H9 (cell line): Measurements from ENCODE around the gene PLXNB3. TPM values are rescaled to one million over a fixed set of nuclear protein-coding genes. Genes with fewer than 3 reads are reported as not detected.

ENCODE experiments used
- DNase-seq: peaks from one replicate; pipeline ENCODE4 v3.0.0-alpha.2; 2017
- H2AFZ ChIP-seq: one replicate; pipeline ENCODE4 v1.6.1; 2013; ENCODE audit warnings: mild to moderate bottlenecking, low read length, control low read depth, moderate library complexity
- H2AK5ac ChIP-seq: 2 replicates; pipeline ENCODE4 v1.6.1; 2013; ENCODE audit warnings: low read length, control low read depth, mixed read lengths; ENCODE audit not compliant: insufficient read length
- H2BK120ac ChIP-seq: one replicate; pipeline ENCODE4 v1.6.1; 2013; ENCODE audit warnings: low read depth, mild to moderate bottlenecking, low read length, control low read depth, inconsistent platforms; ENCODE audit not compliant: poor library complexity, severe bottlenecking
- H2BK12ac ChIP-seq: 2 replicates; pipeline ENCODE4 v1.6.1; 2013; ENCODE audit warnings: low read length, control low read depth, mixed read lengths, low read depth; ENCODE audit not compliant: insufficient read length
- H2BK15ac ChIP-seq: 2 replicates; pipeline ENCODE4 v1.6.1; 2013; ENCODE audit warnings: low read depth, low read length, control low read depth
- H2BK20ac ChIP-seq: one replicate; pipeline ENCODE4 v1.6.1; 2013; ENCODE audit warnings: low read depth, mild to moderate bottlenecking, low read length, control low read depth, inconsistent platforms; ENCODE audit not compliant: poor library complexity, severe bottlenecking
- H2BK5ac ChIP-seq: 2 replicates; pipeline ENCODE4 v1.6.1; 2013; ENCODE audit warnings: low read length, control low read depth, mixed read lengths; ENCODE audit not compliant: insufficient read length
- H3K14ac ChIP-seq: 2 replicates; pipeline ENCODE4 v1.6.1; 2013; ENCODE audit warnings: low read length, control low read depth; ENCODE audit not compliant: insufficient read depth
- H3K18ac ChIP-seq: 2 replicates; pipeline ENCODE4 v1.6.1; 2013; ENCODE audit warnings: low read depth, mild to moderate bottlenecking, mixed read lengths, low read length, control low read depth; ENCODE audit not compliant: insufficient read length
- H3K23ac ChIP-seq: 2 replicates; pipeline ENCODE4 v1.6.1; 2013; ENCODE audit warnings: low read length, control low read depth, mixed read lengths, low read depth; ENCODE audit not compliant: insufficient read length
- H3K23me2 ChIP-seq: 2 replicates; pipeline ENCODE4 v1.6.1; 2013; ENCODE audit warnings: low read depth, mild to moderate bottlenecking, mixed read lengths, low read length, control low read depth; ENCODE audit not compliant: insufficient read length, poor library complexity, severe bottlenecking
- H3K27ac ChIP-seq: 2 replicates; pipeline ENCODE4 v1.5.1; 2013; ENCODE audit warnings: low read length, control low read depth, mixed read lengths, low read depth; ENCODE audit not compliant: insufficient read length
- H3K27me3 ChIP-seq: 2 replicates; pipeline ENCODE4 v1.6.1; 2013; ENCODE audit warnings: low read length, control low read depth, inconsistent platforms; ENCODE audit not compliant: insufficient read depth
- H3K4ac ChIP-seq: 2 replicates; pipeline ENCODE4 v1.6.1; 2013; ENCODE audit warnings: low read depth, mild to moderate bottlenecking, control low read depth, inconsistent platforms, low read length, moderate library complexity
- H3K4me1 ChIP-seq: 2 replicates; pipeline ENCODE4 v1.6.1; 2013; ENCODE audit warnings: low read length, control low read depth, inconsistent platforms; ENCODE audit not compliant: insufficient read depth
- H3K4me2 ChIP-seq: 2 replicates; pipeline ENCODE4 v1.6.1; 2013; ENCODE audit warnings: low read length, control low read depth, mixed read lengths; ENCODE audit not compliant: insufficient read length, insufficient read depth
- H3K56ac ChIP-seq: 2 replicates; pipeline ENCODE4 v1.6.1; 2013; ENCODE audit warnings: low read depth, mild to moderate bottlenecking, mixed read lengths, low read length, control low read depth; ENCODE audit not compliant: insufficient read length
- H3K79me1 ChIP-seq: 2 replicates; pipeline ENCODE4 v1.6.1; 2013; ENCODE audit warnings: low read depth, mild to moderate bottlenecking, moderate library complexity, low read length, control low read depth, inconsistent platforms; ENCODE audit not compliant: insufficient read depth, poor library complexity, severe bottlenecking
- H3K79me2 ChIP-seq: 2 replicates; pipeline ENCODE4 v1.6.1; 2013; ENCODE audit warnings: low read length, control low read depth, inconsistent platforms; ENCODE audit not compliant: insufficient read depth
- H3K9ac ChIP-seq: 2 replicates; pipeline ENCODE4 v1.6.1; 2013; ENCODE audit warnings: low read length, control low read depth, mixed read lengths; ENCODE audit not compliant: insufficient read length; ENCODE audit errors: extremely low read depth
- H3K9me3 ChIP-seq: one replicate; pipeline ENCODE4 v1.6.1; 2013; ENCODE audit warnings: low read depth, low read length, inconsistent platforms; ENCODE audit not compliant: control insufficient read depth
- H3T11ph ChIP-seq: one replicate; pipeline ENCODE4 v1.6.1; 2013; ENCODE audit warnings: mild to moderate bottlenecking, low read length, control low read depth, inconsistent platforms
- H4K20me1 ChIP-seq: one replicate; pipeline ENCODE4 v1.6.1; 2013; ENCODE audit not compliant: control insufficient read depth, insufficient read length, insufficient read depth
- H4K5ac ChIP-seq: 2 replicates; pipeline ENCODE4 v1.6.1; 2013; ENCODE audit warnings: low read depth, mild to moderate bottlenecking, mixed read lengths, low read length, control low read depth; ENCODE audit not compliant: insufficient read length
- H4K8ac ChIP-seq: replicated peaks from 2 replicates; pipeline ENCODE4 v1.6.1; 2013; ENCODE audit warnings: low read length, control low read depth, mixed read lengths, low read depth; ENCODE audit not compliant: insufficient read length
- H4K91ac ChIP-seq: 2 replicates; pipeline ENCODE4 v1.6.1; 2013; ENCODE audit warnings: low read depth, mild to moderate bottlenecking, moderate library complexity, mixed read lengths, low read length, control low read depth; ENCODE audit not compliant: insufficient read length
- H3K27ac Mint-ChIP-seq, 3 experiments: 2 replicates in 2 of 3; 3 replicates in 1 of 3; pipeline ENCODE4 v1.8.0; 2020 to 2021; ENCODE audit warnings: mixed read lengths in 3 of 3, mild to moderate bottlenecking in 1 of 3, moderate library complexity in 1 of 3
- H3K27me3 Mint-ChIP-seq: 2 replicates; pipeline ENCODE4 v1.8.0; 2021; ENCODE audit warnings: low read depth, mild to moderate bottlenecking, moderate library complexity, mixed read lengths
- H3K36me3 Mint-ChIP-seq, 3 experiments: 2 replicates in 2 of 3; 3 replicates in 1 of 3; pipeline ENCODE4 v1.8.0; 2020 to 2021; ENCODE audit warnings: low read depth in 3 of 3, mixed read lengths in 3 of 3; ENCODE audit not compliant: insufficient read depth in 1 of 3
- H3K4me1 Mint-ChIP-seq, 2 experiments: 2 replicates each; pipeline ENCODE4 v1.8.0; 2020; ENCODE audit warnings: mixed read lengths in 2 of 2
- H3K4me3 Mint-ChIP-seq, 2 experiments: 2 replicates in 1 of 2; 3 replicates in 1 of 2; pipeline ENCODE4 v1.8.0; 2020 to 2021; ENCODE audit warnings: mild to moderate bottlenecking in 2 of 2, mixed read lengths in 2 of 2, moderate library complexity in 1 of 2
- H3K9me3 Mint-ChIP-seq, 2 experiments: 2 replicates in 1 of 2; 3 replicates in 1 of 2; pipeline ENCODE4 v1.8.0; 2020; ENCODE audit warnings: mild to moderate bottlenecking in 2 of 2, mixed read lengths in 2 of 2, moderate library complexity in 1 of 2
- WGBS: extraction: QIAGEN DNeasy Blood & Tissue Kit; methylation state at CpG from one replicate; pipeline ENCODE4 v1.1.7; 2013; ENCODE audit warnings: missing lambda C conversion rate, low lambda C conversion rate, mixed read lengths; ENCODE audit not compliant: insufficient read length; ENCODE audit errors: extremely low coverage; 5-methylcytosine and 5-hydroxymethylcytosine counted together
- total RNA-seq: library from RNA; stranded (reverse); gene quantifications from 2 replicates; pipeline ENCODE4 v1.2.1, GENCODE V29; 2021
- TF ChIP-seq, protein P1 (sequence below): fragments of 200-600 bp; sonication (generic); conservative IDR thresholded peaks from 3 replicates; pipeline ENCODE4 v1.8.0; 2021; ENCODE audit warnings: antibody characterized with exemption, mild to moderate bottlenecking

Gene PLXNB3
- total RNA-seq, 1 experiment from 2014 or later: 1.9 TPM

GRCh38 chrX:153776120-153776599 is 12.1 kb downstream of the PLXNB3 start:
- Histone ChIP-seq H2BK5ac (no peak overlapping the region), H4K91ac (no peak overlapping the region), H3K23me2 (no peaks in the 10 kb centered on the region), H3K9me3 (no peaks in the 10 kb centered on the region), H3K27ac (no peak overlapping the region), H3K23ac (no peak overlapping the region), H3K14ac (no peak overlapping the region), H3K27me3 (no peaks in the 10 kb centered on the region), H3K4me2 (no peak overlapping the region), H3K9ac (no peak overlapping the region), H2AK5ac (no peak overlapping the region), H2BK120ac (no peak overlapping the region), H4K8ac (no peak overlapping the region), H2AFZ (no peak overlapping the region), H3K79me1 (no peaks in the 10 kb centered on the region), H4K20me1 (no peaks in the 10 kb centered on the region), H3T11ph (no peak overlapping the region), H2BK15ac (no peak overlapping the region), H3K4me1 (no peaks in the 10 kb centered on the region), H3K79me2 (no peaks in the 10 kb centered on the region), H2BK20ac (no peak overlapping the region), H4K5ac (no peak overlapping the region), H2BK12ac (no peak overlapping the region), H3K4ac (no peak overlapping the region), H3K18ac (no peak overlapping the region), H3K56ac (no peak overlapping the region)
- WGBS: no CpG with 5 or more reads among the region's 20 CpGs
- H3K4me3 Mint-ChIP-seq: no peak overlapping the region
- peaks cover 4 to 8% of the 10 kb centered on the region in 2 experiments for H3K4me1 Mint-ChIP-seq
- H3K27me3 Mint-ChIP-seq: peaks cover 2% of the 10 kb centered on the region; the same call in 1 of the 2 replicates
- DNase-seq: no peak
- TF ChIP-seq, protein P1, sequence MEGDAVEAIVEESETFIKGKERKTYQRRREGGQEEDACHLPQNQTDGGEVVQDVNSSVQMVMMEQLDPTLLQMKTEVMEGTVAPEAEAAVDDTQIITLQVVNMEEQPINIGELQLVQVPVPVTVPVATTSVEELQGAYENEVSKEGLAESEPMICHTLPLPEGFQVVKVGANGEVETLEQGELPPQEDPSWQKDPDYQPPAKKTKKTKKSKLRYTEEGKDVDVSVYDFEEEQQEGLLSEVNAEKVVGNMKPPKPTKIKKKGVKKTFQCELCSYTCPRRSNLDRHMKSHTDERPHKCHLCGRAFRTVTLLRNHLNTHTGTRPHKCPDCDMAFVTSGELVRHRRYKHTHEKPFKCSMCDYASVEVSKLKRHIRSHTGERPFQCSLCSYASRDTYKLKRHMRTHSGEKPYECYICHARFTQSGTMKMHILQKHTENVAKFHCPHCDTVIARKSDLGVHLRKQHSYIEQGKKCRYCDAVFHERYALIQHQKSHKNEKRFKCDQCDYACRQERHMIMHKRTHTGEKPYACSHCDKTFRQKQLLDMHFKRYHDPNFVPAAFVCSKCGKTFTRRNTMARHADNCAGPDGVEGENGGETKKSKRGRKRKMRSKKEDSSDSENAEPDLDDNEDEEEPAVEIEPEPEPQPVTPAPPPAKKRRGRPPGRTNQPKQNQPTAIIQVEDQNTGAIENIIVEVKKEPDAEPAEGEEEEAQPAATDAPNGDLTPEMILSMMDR: no peak
- peaks cover 32 to 52% of the 10 kb centered on the region in 2 experiments for H3K9me3 Mint-ChIP-seq
- H3K27ac Mint-ChIP-seq: no peak overlapping the region
- H3K36me3 Mint-ChIP-seq: peaks cover 0 to 5% (median 3%) of the 10 kb centered on the region in 3 experiments; a peak in 5 of 7 replicates
